DOHH2 (cell line): ENCODE results near the gene PXN.

ENCODE experiments used
- H3F3A ChIP-seq: fragments of 200-600 bp; sonication (generic), shearing (Covaris generic); 2 replicates; pipeline ENCODE4 v1.6.0; 2016; ENCODE audit warnings: antibody characterized with exemption, mild to moderate bottlenecking; ENCODE audit not compliant: control insufficient read depth, insufficient read depth
- H3K27ac ChIP-seq: fragments of 200-600 bp; sonication (generic); 2 replicates; pipeline ENCODE4 v1.5.1; 2014; ENCODE audit warnings: low read depth, mild to moderate bottlenecking, low read length, moderate library complexity
- H3K27me3 ChIP-seq: fragments of 200-600 bp; sonication (generic); 2 replicates; pipeline ENCODE4 v1.6.1; 2014; ENCODE audit warnings: mild to moderate bottlenecking, low read length, mixed read lengths; ENCODE audit not compliant: control insufficient read depth
- H3K36me3 ChIP-seq: fragments of 200-600 bp; sonication (generic); 2 replicates; pipeline ENCODE4 v1.6.1; 2014; ENCODE audit warnings: mild to moderate bottlenecking, low read length, moderate library complexity, mixed read lengths; ENCODE audit not compliant: control insufficient read depth
- H3K4me1 ChIP-seq: fragments of 200-600 bp; sonication (generic); 2 replicates; pipeline ENCODE4 v1.6.1; 2014; ENCODE audit warnings: mild to moderate bottlenecking, low read length, mixed read lengths; ENCODE audit not compliant: control insufficient read depth
- H3K4me2 ChIP-seq: fragments of 200-600 bp; sonication (generic); 2 replicates; pipeline ENCODE4 v1.6.0; 2014; ENCODE audit warnings: mild to moderate bottlenecking, low read length, moderate library complexity
- H3K4me3 ChIP-seq: fragments of 200-600 bp; sonication (generic); 2 replicates; pipeline ENCODE4 v1.5.1; 2014; ENCODE audit warnings: mild to moderate bottlenecking, low read length, mixed read lengths
- H3K79me2 ChIP-seq: fragments of 200-600 bp; sonication (generic); 2 replicates; pipeline ENCODE4 v1.6.1; 2014; ENCODE audit warnings: mild to moderate bottlenecking, low read length, mixed read lengths; ENCODE audit not compliant: control insufficient read depth
- H3K9me2 ChIP-seq: fragments of 200-600 bp; sonication (generic); replicated peaks from 2 replicates; pipeline ENCODE4 v1.6.1; 2014; ENCODE audit warnings: mild to moderate bottlenecking, low read length, mixed read lengths; ENCODE audit not compliant: control insufficient read depth
- H3K9me3 ChIP-seq: fragments of 200-600 bp; sonication (generic); 2 replicates; pipeline ENCODE4 v1.6.1; 2014; ENCODE audit warnings: antibody characterized with exemption, low read length, mixed read lengths; ENCODE audit not compliant: control insufficient read depth, insufficient read depth
- H4K20me1 ChIP-seq: fragments of 200-600 bp; sonication (generic); 2 replicates; pipeline ENCODE4 v1.6.0; 2014; ENCODE audit warnings: low read depth, mild to moderate bottlenecking, antibody characterized with exemption, low read length, moderate library complexity; ENCODE audit not compliant: control insufficient read depth, insufficient read depth
- CTCF ChIP-seq: fragments of 200-600 bp; sonication (generic); IDR thresholded peaks from one replicate; pipeline ENCODE4 v1.5.1; 2014; ENCODE audit warnings: antibody characterized with exemption, mild to moderate bottlenecking, low read depth, low read length; ENCODE audit not compliant: poor library complexity, severe bottlenecking
- EZH2phosphoT487 ChIP-seq: fragments of 200-600 bp; sonication (generic); IDR thresholded peaks from 2 replicates; pipeline ENCODE4 v1.6.1; 2017; ENCODE audit warnings: borderline replicate concordance, mild to moderate bottlenecking, antibody characterized with exemption, low read length, moderate library complexity, mixed read lengths

PXN gene

GRCh38 chr12:120242971-120243699 lies 22.4 kb downstream of the PXN start:
- H3K9me2 ChIP-seq, result no peaks in the 10 kb centered on the region
- TF ChIP-seq EZH2phosphoT487 (no peak), CTCF (no peak)
- no peaks in the 10 kb centered on the region for H3K36me3 ChIP-seq
- no peaks in the 10 kb centered on the region for H3K9me3 ChIP-seq
- no peaks in the 10 kb centered on the region for H3K79me2 ChIP-seq
- H3K27me3 ChIP-seq, result no peaks in the 10 kb centered on the region; the same call in 1 of the 2 replicates
- no peaks in the 10 kb centered on the region for H3F3A ChIP-seq
- no peaks in the 10 kb centered on the region for H3K4me1 ChIP-seq
- H3K4me2 ChIP-seq, result no peak overlapping the region
- H4K20me1 ChIP-seq, result no peaks in the 10 kb centered on the region
- H3K27ac ChIP-seq, result no peak overlapping the region
- no peak overlapping the region for H3K4me3 ChIP-seq

- H4K20me1 ChIP-seq, result no peaks in the 10 kb centered on the region
- H3K9me3 ChIP-seq, result no peaks in the 10 kb centered on the region
- no peak overlapping the region for H3K4me3 ChIP-seq
- H3K79me2 ChIP-seq, result no peaks in the 10 kb centered on the region
- H3K4me1 ChIP-seq, result no peaks in the 10 kb centered on the region
- H3K4me2 ChIP-seq, result no peak overlapping the region
- no peaks in the 10 kb centered on the region for H3K9me2 ChIP-seq
- no peaks in the 10 kb centered on the region; the same call in 1 of the 2 replicates for H3K27me3 ChIP-seq
- H3K36me3 ChIP-seq, result no peaks in the 10 kb centered on the region
- no peak overlapping the region for H3K27ac ChIP-seq
- no peaks in the 10 kb centered on the region for H3F3A ChIP-seq
- TF ChIP-seq EZH2phosphoT487 (no peak), CTCF (no peak)
Observed at GRCh38 chr12:120242275-120242799, 23.2 kb downstream of the PXN start.

GRCh38 chr12:120241561-120242274 lies 23.8 kb downstream of the PXN start:
- TF ChIP-seq EZH2phosphoT487, result no peak
- TF ChIP-seq CTCF, result no peak
- H3K4me3 ChIP-seq, result no peak overlapping the region
- H3K36me3 ChIP-seq, result no peaks in the 10 kb centered on the region
- no peak overlapping the region for H3K27ac ChIP-seq
- H3K9me3 ChIP-seq, result no peaks in the 10 kb centered on the region
- no peaks in the 10 kb centered on the region for H3K79me2 ChIP-seq
- no peaks in the 10 kb centered on the region for H3K27me3 ChIP-seq
- H3K9me2 ChIP-seq, result no peaks in the 10 kb centered on the region
- no peaks in the 10 kb centered on the region for H3F3A ChIP-seq
- no peaks in the 10 kb centered on the region for H3K4me1 ChIP-seq
- no peaks in the 10 kb centered on the region for H4K20me1 ChIP-seq
- no peak overlapping the region for H3K4me2 ChIP-seq
